SK-N-SH (cell line): ENCODE results near the gene CYBRD1. TPM values are rescaled to one million over a fixed set of nuclear protein-coding genes. Genes with fewer than 3 reads are reported as not detected.

Experiments
- CTCF ChIA-PET: fragments of 300-600, 350-600 bp; formaldehyde crosslinking; extraction: SDS; loops from one replicate; lab custom pipeline; 2021; lab: Yijun Ruan, JAX
- POLR2A ChIA-PET: fragments of 350-600 bp; sonication (Branson Sonifier 250); formaldehyde crosslinking; extraction: SDS; loops from one replicate; lab custom pipeline; 2020; ENCODE audit warnings: antibody characterized with exemption, inconsistent platforms; lab: Yijun Ruan, JAX
- DNase-seq: peaks from one replicate; pipeline ENCODE4 v3.0.0; 2012
- H2AFZ ChIP-seq: fragments of 200-600 bp; sonication (generic); 2 replicates; pipeline ENCODE4 v1.8.1; 2016; ENCODE audit warnings: antibody characterized with exemption, mild to moderate bottlenecking, low read depth
- H3F3A ChIP-seq: fragments of 200-600 bp; sonication (generic); replicated peaks from 2 replicates; pipeline ENCODE3; 2016; ENCODE audit warnings: antibody characterized with exemption, mild to moderate bottlenecking; ENCODE audit not compliant: insufficient read depth
- H3K27ac ChIP-seq, 2 experiments: fragments of 200-500 bp in 1 of 2; fragments of 200-600 bp in 1 of 2; sonication (Bioruptor generic) in 1 of 2; sonication (generic), shearing (Covaris generic) in 1 of 2; 2 replicates each; pipeline versions ENCODE4 v1.5.1 to v1.6.1; 2014 to 2016; ENCODE audit warnings: low read depth in 2 of 2, inconsistent platforms in 1 of 2, low read length in 1 of 2, mild to moderate bottlenecking in 1 of 2, mixed read lengths in 1 of 2
- H3K27me3 ChIP-seq: fragments of 200-600 bp; sonication (generic), shearing (Covaris generic); 2 replicates; pipeline ENCODE4 v1.6.1; 2016; ENCODE audit warnings: mixed run types; ENCODE audit not compliant: insufficient read depth
- H3K36me3 ChIP-seq, 2 experiments: fragments of 200-500 bp in 1 of 2; fragments of 200-600 bp in 1 of 2; sonication (Bioruptor generic) in 1 of 2; sonication (generic) in 1 of 2; replicated peaks in 1 of 2; 2 replicates each; pipeline versions ENCODE3 to v1.5.1; 2014 to 2016; ENCODE audit warnings: low read length in 1 of 2, mild to moderate bottlenecking in 1 of 2; ENCODE audit not compliant: insufficient read depth in 2 of 2, control insufficient read depth in 1 of 2
- H3K4me1 ChIP-seq, 2 experiments: fragments of 200-500 bp in 1 of 2; fragments of 200-600 bp in 1 of 2; sonication (Bioruptor generic) in 1 of 2; sonication (generic), shearing (Covaris generic) in 1 of 2; 2 replicates each; pipeline versions ENCODE4 v1.5.1 to v1.6.1; 2014 to 2016; ENCODE audit warnings: low read depth in 1 of 2, low read length in 1 of 2, mixed run types in 1 of 2; ENCODE audit not compliant: insufficient read depth in 2 of 2, control insufficient read depth in 1 of 2
- H3K4me2 ChIP-seq: fragments of 200-600 bp; sonication (generic), shearing (Covaris generic); 2 replicates; pipeline ENCODE4 v1.6.1; 2017; ENCODE audit warnings: mixed run types
- H3K4me3 ChIP-seq, 2 experiments: fragments of 200-500 bp in 1 of 2; fragments of 200-600 bp in 1 of 2; sonication (Bioruptor generic) in 1 of 2; sonication (generic), shearing (Covaris generic) in 1 of 2; 2 replicates each; pipeline versions ENCODE4 v1.5.1 to v1.8.1; 2014 to 2016; ENCODE audit warnings: low read depth in 2 of 2, inconsistent platforms in 1 of 2, low read length in 1 of 2, mild to moderate bottlenecking in 1 of 2, mixed read lengths in 1 of 2, moderate library complexity in 1 of 2
- H3K79me2 ChIP-seq: fragments of 200-600 bp; sonication (generic); 2 replicates; pipeline ENCODE4 v1.8.1; 2017; ENCODE audit warnings: mild to moderate bottlenecking; ENCODE audit not compliant: insufficient read depth
- H3K9ac ChIP-seq: fragments of 200-600 bp; sonication (generic); 2 replicates; pipeline ENCODE4 v1.6.1; 2017; ENCODE audit warnings: mixed run types
- H3K9me2 ChIP-seq: fragments of 200-600 bp; sonication (generic); 2 replicates; pipeline ENCODE4 v1.6.1; 2017; ENCODE audit warnings: mixed run types
- H3K9me3 ChIP-seq: fragments of 200-600 bp; sonication (generic); 2 replicates; pipeline ENCODE4 v1.6.1; 2017; ENCODE audit warnings: mixed run types, mild to moderate bottlenecking, moderate library complexity
- H4K20me1 ChIP-seq: fragments of 200-600 bp; sonication (generic); 2 replicates; pipeline ENCODE4 v1.6.1; 2017; ENCODE audit warnings: mild to moderate bottlenecking, mixed run types; ENCODE audit not compliant: insufficient read depth
- CHD2 ChIP-seq: fragments of 150-350 bp; IDR thresholded peaks from 2 replicates; pipeline ENCODE4 v1.6.1; 2018; ENCODE audit warnings: low read length; ENCODE audit not compliant: partially characterized antibody
- EZH2phosphoT487 ChIP-seq: fragments of 200-600 bp; sonication (generic); IDR thresholded peaks from 2 replicates; pipeline ENCODE4 v1.6.1; 2017; ENCODE audit warnings: low read depth, mixed run types, mild to moderate bottlenecking, antibody characterized with exemption, moderate library complexity, borderline replicate concordance
- GABPA ChIP-seq: IDR thresholded peaks from 2 replicates; pipeline ENCODE4 v1.4.0; 2012; ENCODE audit warnings: low read depth, mild to moderate bottlenecking
- GATA2 ChIP-seq: sonication (generic); formaldehyde crosslinking; IDR thresholded peaks from 2 replicates; pipeline ENCODE4 v1.5.0; 2020; ENCODE audit warnings: mild to moderate bottlenecking, missing genetic modification reagents
- JUND ChIP-seq: IDR thresholded peaks from 2 replicates; pipeline ENCODE4 v1.4.0; 2012
- MAX ChIP-seq: IDR thresholded peaks from 2 replicates; pipeline ENCODE4 v1.4.0; 2012; ENCODE audit warnings: low read depth
- NRF1 ChIP-seq: IDR thresholded peaks from 2 replicates; pipeline ENCODE4 v1.6.1; 2012; ENCODE audit warnings: low read depth, mild to moderate bottlenecking, low read length
- POLR2AphosphoS5 ChIP-seq: IDR thresholded peaks from 2 replicates; pipeline ENCODE4 v1.6.1; 2012; ENCODE audit warnings: low read depth, low read length
- RAD21 ChIP-seq: IDR thresholded peaks from 2 replicates; pipeline ENCODE4 v1.6.1; 2012; ENCODE audit warnings: mild to moderate bottlenecking, low read length
- RCOR1 ChIP-seq: fragments of 150-350 bp; IDR thresholded peaks from 2 replicates; pipeline ENCODE4 v1.6.1; 2017; ENCODE audit warnings: antibody characterized with exemption, low read length
- SIN3A ChIP-seq: IDR thresholded peaks from 2 replicates; pipeline ENCODE4 v1.6.1; 2012; ENCODE audit warnings: low read depth, mild to moderate bottlenecking, low read length, moderate library complexity, borderline replicate concordance
- TCF12 ChIP-seq: IDR thresholded peaks from 2 replicates; pipeline ENCODE4 v1.4.0; 2012
- TEAD4 ChIP-seq: IDR thresholded peaks from 2 replicates; pipeline ENCODE4 v1.4.0; 2012; ENCODE audit warnings: mild to moderate bottlenecking, borderline replicate concordance; ENCODE audit not compliant: insufficient read depth
- USF2 ChIP-seq: fragments of 150-350 bp; IDR thresholded peaks from 2 replicates; pipeline ENCODE4 v1.6.1; 2017; ENCODE audit warnings: antibody characterized with exemption, low read length, low read depth, borderline replicate concordance
- ZBTB33 ChIP-seq: IDR thresholded peaks from 2 replicates; pipeline ENCODE4 v1.4.0; 2012; ENCODE audit warnings: low read depth, borderline replicate concordance
- WGBS: methylation state at CpG from one replicate; pipeline ENCODE4 v1.1.6; 2017; ENCODE audit warnings: low lambda C conversion rate; 5-methylcytosine and 5-hydroxymethylcytosine counted together
- polyA plus RNA-seq, 3 experiments: library from polyadenylated mRNA; depleted of rRNA; stranded (reverse); fragments of >200 nt; gene quantifications; 2 replicates each; pipeline ENCODE4 v1.2.3, GENCODE V29; 2012

The CYBRD1 gene
- polyA plus RNA-seq, 1 of the 3 experiments (the other 2 are of a cell fraction) = 21.1 TPM

GRCh38 chr2:171587567-171587966 is 65.3 kb downstream of the CYBRD1 start:
- Histone ChIP-seq H3K9me2 (no peaks in the 10 kb centered on the region), H3K9ac (no peak overlapping the region), H4K20me1 (no peaks in the 10 kb centered on the region)
- WGBS = 73% methylated on average over 4 of the region's 4 CpGs
- DNase-seq = no peak
- no peak for TF ChIP-seq GABPA
- TF ChIP-seq RCOR1 = no peak
- no peak for TF ChIP-seq RAD21
- no peak for TF ChIP-seq GATA2 (CRISPR knock-in tag)
- TF ChIP-seq, all 33 proteins: peak for 0
- H3F3A ChIP-seq = no peaks in the 10 kb centered on the region
- H2AFZ ChIP-seq = no peak overlapping the region
- H3K79me2 ChIP-seq = no peaks in the 10 kb centered on the region
- ChIA-PET CTCF (interaction anchor here (0.8 to 3.7 kb wide), 5 partner anchors 11 to 875 kb away, joined by 3 to 20 read pairs (median 3); partner anchors contain the start of gene DLX2), POLR2A (no interaction called here)
- H3K4me3 ChIP-seq = no peak overlapping the region
- H3K4me1 ChIP-seq = no peaks in the 10 kb centered on the region
- no peaks in the 10 kb centered on the region for H3K36me3 ChIP-seq
- H3K9me3 ChIP-seq = no peaks in the 10 kb centered on the region
- H3K27ac ChIP-seq = no peak overlapping the region
- no peaks in the 10 kb centered on the region for H3K27me3 ChIP-seq
- no peak overlapping the region for H3K4me2 ChIP-seq

GRCh38 chr2:171590116-171590515 is 67.8 kb downstream of the CYBRD1 start:
- Histone ChIP-seq H2AFZ (no peak overlapping the region), H3K27me3 (no peaks in the 10 kb centered on the region), H3K4me3 (no peak overlapping the region), H3K9me2 (no peaks in the 10 kb centered on the region)
- CTCF ChIA-PET = interaction anchor here (0.9 to 3.7 kb wide), 4 partner anchors 9 to 876 kb away, joined by 4 to 14 read pairs (median 7); no protein-coding TSS in a partner anchor
- TF ChIP-seq TEAD4 (no peak), GATA2 (CRISPR knock-in tag) (no peak), EZH2phosphoT487 (no peak), ZBTB33 (no peak), RAD21 (no peak), USF2 (no peak), CHD2 (no peak), NRF1 (no peak), SIN3A (no peak), JUND (no peak), TCF12 (no peak), POLR2AphosphoS5 (no peak), MAX (no peak)
- TF ChIP-seq, all 33 proteins: peak for 0
- POLR2A ChIA-PET = no interaction called here
- Histone ChIP-seq H3K4me2 (no peak overlapping the region), H3K4me1 (no peaks in the 10 kb centered on the region), H3K36me3 (no peaks in the 10 kb centered on the region), H3K79me2 (no peaks in the 10 kb centered on the region), H4K20me1 (no peaks in the 10 kb centered on the region), H3K9me3 (no peaks in the 10 kb centered on the region), H3K27ac (no peak overlapping the region), H3F3A (no peaks in the 10 kb centered on the region), H3K9ac (no peak overlapping the region)
- WGBS = 88% methylated on average over 1 of the region's 1 CpG
- no peak for DNase-seq
